ENCODE results near the gene MAPK8IP3. TPM values are rescaled to one million over a fixed set of nuclear protein-coding genes. Genes with fewer than 3 reads are reported as not detected.
A peak's percentile ranks its signal among the peaks of the same experiment; 100 is the strongest.

Gene MAPK8IP3
- polyA plus RNA-seq, 1 donor (not counting 4 experiments of a cell fraction or from before 2014, with no cell fraction given), result 11.7 TPM

DNA sequence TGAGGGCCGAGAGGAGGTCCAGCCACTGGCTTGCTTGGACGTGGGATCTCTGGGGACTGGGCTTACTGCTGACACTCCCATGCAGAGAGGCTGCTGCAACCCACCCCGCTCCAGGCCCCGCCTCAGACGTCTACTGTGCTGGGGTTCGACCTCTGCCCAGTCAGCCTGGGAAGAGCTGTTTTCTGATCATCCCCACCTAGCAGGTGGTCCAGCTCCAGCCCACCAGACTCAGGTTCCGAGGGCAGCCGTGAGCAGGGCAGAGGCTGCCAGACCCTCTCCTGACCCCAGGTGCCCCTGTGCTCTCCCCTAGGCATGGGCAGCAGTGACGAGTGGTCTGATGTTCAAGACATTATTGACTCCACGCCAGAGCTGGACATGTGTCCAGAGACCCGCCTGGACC is 41.9 kb downstream of the MAPK8IP3 start:
- Histone ChIP-seq H3K27ac (ENCODE audit: control insufficient read depth, insufficient read depth, low read length) (no peak overlapping the region), H3K9me1 (ENCODE audit: control insufficient read depth, extremely low read depth, insufficient read depth, low read length) (no peaks in the 10 kb centered on the region), H4K20me1 (ENCODE audit: control insufficient read depth, extremely low read depth, insufficient read depth, low read length) (peaks cover 2% of the 10 kb centered on the region), H3K4me3 (ENCODE audit: control insufficient read depth in 2 of 3, extremely low read depth in 1 of 3, insufficient read depth in 2 of 3, low read depth in 1 of 3, low read length in 3 of 3) (no peak overlapping the region), H3K9ac (ENCODE audit: control insufficient read depth, extremely low read depth, insufficient read depth, low read length) (no peak overlapping the region), H3K79me2 (ENCODE audit: control insufficient read depth, insufficient read depth, low read length) (no peaks in the 10 kb centered on the region), H3K36me3 (ENCODE audit: control insufficient read depth in 2 of 2, extremely low read depth in 1 of 2, insufficient read depth in 2 of 2, low read length in 2 of 2) (peaks cover 25 to 39% of the 10 kb centered on the region in 2 experiments), H3K4me2 (ENCODE audit: control insufficient read depth, extremely low read depth, insufficient read depth, low read depth, low read length) (no peak overlapping the region), H3K27me3 (ENCODE audit: control insufficient read depth, extremely low read depth, insufficient read depth, low read length) (no peaks in the 10 kb centered on the region), H3K9me3 (ENCODE audit: control insufficient read depth, low read depth, low read length) (no peaks in the 10 kb centered on the region), H2AFZ (ENCODE audit: control insufficient read depth, low read length) (no peak overlapping the region), H3K4me1 (ENCODE audit: control insufficient read depth, extremely low read depth, insufficient read depth, low read length) (peaks cover 4% of the 10 kb centered on the region)
- dilution Hi-C loops (cut with MboI; ENCODE audit: extremely low pct_ligation_motif_present, low sequenced_read_pairs), result no loop called here
- FAIRE-seq, result no peak
- DNase-seq (ENCODE audit: low read depth, low spot score), result no peak
- TF ChIP-seq EZH2 (IDR thresholded peaks at IDR 0.05; ENCODE audit: low read length), result no peak
- TF ChIP-seq, protein P1, sequence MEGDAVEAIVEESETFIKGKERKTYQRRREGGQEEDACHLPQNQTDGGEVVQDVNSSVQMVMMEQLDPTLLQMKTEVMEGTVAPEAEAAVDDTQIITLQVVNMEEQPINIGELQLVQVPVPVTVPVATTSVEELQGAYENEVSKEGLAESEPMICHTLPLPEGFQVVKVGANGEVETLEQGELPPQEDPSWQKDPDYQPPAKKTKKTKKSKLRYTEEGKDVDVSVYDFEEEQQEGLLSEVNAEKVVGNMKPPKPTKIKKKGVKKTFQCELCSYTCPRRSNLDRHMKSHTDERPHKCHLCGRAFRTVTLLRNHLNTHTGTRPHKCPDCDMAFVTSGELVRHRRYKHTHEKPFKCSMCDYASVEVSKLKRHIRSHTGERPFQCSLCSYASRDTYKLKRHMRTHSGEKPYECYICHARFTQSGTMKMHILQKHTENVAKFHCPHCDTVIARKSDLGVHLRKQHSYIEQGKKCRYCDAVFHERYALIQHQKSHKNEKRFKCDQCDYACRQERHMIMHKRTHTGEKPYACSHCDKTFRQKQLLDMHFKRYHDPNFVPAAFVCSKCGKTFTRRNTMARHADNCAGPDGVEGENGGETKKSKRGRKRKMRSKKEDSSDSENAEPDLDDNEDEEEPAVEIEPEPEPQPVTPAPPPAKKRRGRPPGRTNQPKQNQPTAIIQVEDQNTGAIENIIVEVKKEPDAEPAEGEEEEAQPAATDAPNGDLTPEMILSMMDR (optimal IDR thresholded peaks at IDR 0.05 in 1 of 3, IDR thresholded peaks at IDR 0.05 in 1 of 3, conservative IDR thresholded peaks at IDR 0.05 in 1 of 3; ENCODE audit: extremely low read depth in 1 of 3, insufficient read depth in 2 of 3, low read length in 3 of 3), result no peak

DNA sequence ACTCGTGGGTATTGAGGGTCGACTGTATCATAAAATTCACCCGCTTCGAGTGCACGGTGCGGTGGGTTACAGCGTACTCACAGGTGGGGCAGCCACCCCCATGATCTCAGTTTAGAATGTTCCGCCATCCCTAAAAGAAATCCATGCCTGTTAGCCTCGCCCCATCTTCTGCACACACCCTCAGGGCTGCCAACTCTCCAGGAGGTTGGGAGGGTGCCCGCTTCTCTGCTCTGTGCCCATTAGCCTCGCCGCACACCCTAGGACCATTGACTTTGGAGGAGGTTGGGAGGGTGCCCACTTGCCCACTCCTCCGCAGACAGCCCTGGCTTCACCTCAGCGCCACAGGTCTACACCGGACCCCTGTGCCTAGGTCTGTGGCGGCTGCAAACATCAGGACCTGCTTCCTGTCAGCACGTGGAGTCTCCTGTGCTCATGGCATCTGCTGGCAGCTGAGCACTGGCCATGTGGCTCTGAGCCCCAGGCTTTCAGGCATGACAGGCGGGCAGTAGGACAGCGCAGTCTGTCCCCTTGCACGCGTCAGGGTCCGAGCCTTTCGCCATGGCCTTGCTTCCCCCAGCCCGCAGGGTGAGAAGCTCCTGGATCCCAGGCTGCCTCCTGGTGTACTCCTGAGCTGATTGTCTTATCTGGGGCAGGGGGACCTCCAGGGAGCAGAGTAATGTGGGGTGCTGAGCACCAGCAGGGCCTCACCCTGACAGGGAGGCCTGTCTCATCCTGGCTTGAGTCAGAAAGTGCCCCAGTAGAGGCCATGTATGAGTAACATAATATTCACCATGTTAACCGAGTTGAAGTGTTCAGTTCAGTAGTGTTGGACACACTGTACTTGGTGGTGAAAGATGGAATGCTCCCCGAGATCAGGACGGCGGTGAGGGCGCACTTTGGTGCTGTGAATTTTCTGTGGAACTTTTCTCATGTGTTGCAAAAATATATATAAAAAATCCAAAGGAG is 43.4 kb downstream of the MAPK8IP3 start:
- no peak overlapping the region for H3K4me3 ChIP-seq (ENCODE audit: control insufficient read depth in 2 of 3, extremely low read depth in 1 of 3, insufficient read depth in 2 of 3, low read depth in 1 of 3, low read length in 3 of 3)
- peaks cover 10% of the 10 kb centered on the region for H3K4me1 ChIP-seq (ENCODE audit: control insufficient read depth, extremely low read depth, insufficient read depth, low read length)
- no peak overlapping the region for H3K4me2 ChIP-seq (ENCODE audit: control insufficient read depth, extremely low read depth, insufficient read depth, low read depth, low read length)
- H3K9me3 ChIP-seq (ENCODE audit: control insufficient read depth, low read depth, low read length), result no peaks in the 10 kb centered on the region
- no peak overlapping the region for H3K9ac ChIP-seq (ENCODE audit: control insufficient read depth, extremely low read depth, insufficient read depth, low read length)
- TF ChIP-seq, protein P1 (optimal IDR thresholded peaks at IDR 0.05 in 1 of 3, IDR thresholded peaks at IDR 0.05 in 1 of 3, conservative IDR thresholded peaks at IDR 0.05 in 1 of 3; ENCODE audit: extremely low read depth in 1 of 3, insufficient read depth in 2 of 3, low read length in 3 of 3), result no peak
- TF ChIP-seq EZH2 (IDR thresholded peaks at IDR 0.05; ENCODE audit: low read length), result no peak
- no peaks in the 10 kb centered on the region for H3K27me3 ChIP-seq (ENCODE audit: control insufficient read depth, extremely low read depth, insufficient read depth, low read length)
- FAIRE-seq (peak; percentile 63), DNase-seq (ENCODE audit: low read depth, low spot score) (no peak)
- H4K20me1 ChIP-seq (ENCODE audit: control insufficient read depth, extremely low read depth, insufficient read depth, low read length), result peaks cover 2% of the 10 kb centered on the region
- H3K27ac ChIP-seq (ENCODE audit: control insufficient read depth, insufficient read depth, low read length), result no peak overlapping the region
- H3K79me2 ChIP-seq (ENCODE audit: control insufficient read depth, insufficient read depth, low read length), result no peaks in the 10 kb centered on the region
- dilution Hi-C loops (cut with MboI; ENCODE audit: extremely low pct_ligation_motif_present, low sequenced_read_pairs), result no loop called here
- no peak overlapping the region for H2AFZ ChIP-seq (ENCODE audit: control insufficient read depth, low read length)
- peaks cover 18 to 35% of the 10 kb centered on the region in 2 experiments for H3K36me3 ChIP-seq (ENCODE audit: control insufficient read depth in 2 of 2, extremely low read depth in 1 of 2, insufficient read depth in 2 of 2, low read length in 2 of 2)
- H3K9me1 ChIP-seq (ENCODE audit: control insufficient read depth, extremely low read depth, insufficient read depth, low read length), result no peaks in the 10 kb centered on the region

Data from keratinocyte (primary cell).